Endodermal cell (in vitro differentiated cells): Measurements from ENCODE around the gene P3H3. TPM values are rescaled to one million over a fixed set of nuclear protein-coding genes. Genes with fewer than 3 reads are reported as not detected.

Experiments used
- DNase-seq: peaks from one replicate; pipeline ENCODE4 v3.0.0-alpha.2; 2017
- H3K27ac ChIP-seq: 2 replicates; pipeline ENCODE4 v1.5.1; 2013; ENCODE audit warnings: mild to moderate bottlenecking, low read depth, low read length, moderate library complexity
- H3K27me3 ChIP-seq: 2 replicates; pipeline ENCODE4 v1.6.1; 2013; ENCODE audit warnings: mild to moderate bottlenecking, low read length, moderate library complexity; ENCODE audit not compliant: insufficient read depth, control insufficient read depth, poor library complexity, severe bottlenecking
- H3K36me3 ChIP-seq: 2 replicates; pipeline ENCODE4 v1.7.0; 2013; ENCODE audit warnings: mild to moderate bottlenecking, low read length, moderate library complexity; ENCODE audit not compliant: control insufficient read depth, insufficient read depth
- H3K4me1 ChIP-seq: one replicate; pipeline ENCODE4 v1.7.0; 2013; ENCODE audit warnings: low read length; ENCODE audit not compliant: control insufficient read depth, insufficient read depth
- H3K4me3 ChIP-seq: 2 replicates; pipeline ENCODE4 v1.5.1; 2013; ENCODE audit warnings: mild to moderate bottlenecking, low read length, moderate library complexity
- H3K9ac ChIP-seq: 2 replicates; pipeline ENCODE4 v1.6.1; 2013; ENCODE audit warnings: mild to moderate bottlenecking, low read length, moderate library complexity; ENCODE audit not compliant: poor library complexity, severe bottlenecking; ENCODE audit errors: extremely low read depth
- H3K9me3 ChIP-seq: 2 replicates; pipeline ENCODE4 v1.6.1; 2013; ENCODE audit warnings: mild to moderate bottlenecking, low read length, moderate library complexity; ENCODE audit not compliant: control insufficient read depth
- H3K27ac Mint-ChIP-seq: 2 replicates; pipeline ENCODE4 v1.8.0; 2020; ENCODE audit warnings: mixed read lengths
- H3K27me3 Mint-ChIP-seq: 2 replicates; pipeline ENCODE4 v1.8.0; 2021; ENCODE audit warnings: mild to moderate bottlenecking, mixed read lengths; ENCODE audit not compliant: insufficient read depth
- H3K36me3 Mint-ChIP-seq: 2 replicates; pipeline ENCODE4 v1.8.0; 2020; ENCODE audit warnings: low read depth, mixed read lengths
- H3K4me1 Mint-ChIP-seq: 2 replicates; pipeline ENCODE4 v1.8.0; 2020; ENCODE audit warnings: mixed read lengths
- H3K4me3 Mint-ChIP-seq: 2 replicates; pipeline ENCODE4 v1.8.0; 2020; ENCODE audit warnings: mild to moderate bottlenecking, moderate library complexity, mixed read lengths
- H3K9me3 Mint-ChIP-seq: 2 replicates; pipeline ENCODE4 v1.8.0; 2020; ENCODE audit warnings: mild to moderate bottlenecking, mixed read lengths
- CTCF ChIP-seq: fragments of 200-600 bp; sonication (generic); conservative IDR thresholded peaks from 2 replicates; pipeline ENCODE4 v1.5.0; 2021; ENCODE audit warnings: antibody characterized with exemption, mild to moderate bottlenecking
- WGBS, 2 experiments: methylation state at CpG; one replicate each; pipeline versions ENCODE4 v1.1.5 to v1.1.7; 2013; ENCODE audit warnings: missing lambda C conversion rate in 2 of 2, mixed read lengths in 1 of 2; ENCODE audit not compliant: insufficient coverage in 1 of 2, insufficient read length in 1 of 2; 5-methylcytosine and 5-hydroxymethylcytosine counted together
- total RNA-seq, 2 donors: library from RNA; stranded (reverse); fragmentation: NEBNext Ultra II Directional in 1 of 2; extraction: Animal tissue kit (Norgen Biotek cat#: 25700) in 1 of 2; gene quantifications; 2 replicates in 1 of 2; 3 replicates in 1 of 2; pipeline ENCODE4 v1.2.1, GENCODE V29; 2021

Gene P3H3
- total RNA-seq, 2 donors from 2014 or later = 58.4 to 63.1 TPM

GRCh38 chr12:6830999-6831398 lies 2.8 kb downstream of the P3H3 start:
- Histone ChIP-seq H3K36me3 (peaks cover 35% of the 10 kb centered on the region), H3K4me1 (peaks cover 2% of the 10 kb centered on the region), H3K9me3 (no peaks in the 10 kb centered on the region), H3K27ac (no peak overlapping the region), H3K27me3 (no peaks in the 10 kb centered on the region), H3K4me3 (no peak overlapping the region), H3K9ac (no peak overlapping the region)
- no peak for TF ChIP-seq CTCF
- Mint-ChIP-seq H3K4me3 (peak overlapping the region; percentile 99), H3K27me3 (peaks cover 18% of the 10 kb centered on the region), H3K9me3 (no peaks in the 10 kb centered on the region), H3K4me1 (peaks cover 13% of the 10 kb centered on the region), H3K27ac (no peak overlapping the region), H3K36me3 (peaks cover 41% of the 10 kb centered on the region)
- no peak for DNase-seq
- 91 to 97% methylated on average over 5 to 6 of the region's 6 CpGs for WGBS, 2 experiments

- Histone ChIP-seq H3K27me3 (no peaks in the 10 kb centered on the region), H3K36me3 (peaks cover 40% of the 10 kb centered on the region), H3K4me1 (peaks cover 2% of the 10 kb centered on the region), H3K4me3 (no peak overlapping the region), H3K27ac (no peak overlapping the region), H3K9me3 (no peaks in the 10 kb centered on the region), H3K9ac (no peak overlapping the region)
- H3K27me3 Mint-ChIP-seq = peaks cover 13% of the 10 kb centered on the region
- H3K4me3 Mint-ChIP-seq = no peak overlapping the region
- H3K36me3 Mint-ChIP-seq = peaks cover 46% of the 10 kb centered on the region
- no peak for DNase-seq
- 88 to 95% methylated on average over 7 to 12 of the region's 12 CpGs for WGBS, 2 experiments
- peaks cover 13% of the 10 kb centered on the region for H3K4me1 Mint-ChIP-seq
- H3K9me3 Mint-ChIP-seq = no peaks in the 10 kb centered on the region
- no peak for TF ChIP-seq CTCF
- H3K27ac Mint-ChIP-seq = no peak overlapping the region
Measured at GRCh38 chr12:6831450-6831995, 3.3 kb downstream of the P3H3 start.

DNA sequence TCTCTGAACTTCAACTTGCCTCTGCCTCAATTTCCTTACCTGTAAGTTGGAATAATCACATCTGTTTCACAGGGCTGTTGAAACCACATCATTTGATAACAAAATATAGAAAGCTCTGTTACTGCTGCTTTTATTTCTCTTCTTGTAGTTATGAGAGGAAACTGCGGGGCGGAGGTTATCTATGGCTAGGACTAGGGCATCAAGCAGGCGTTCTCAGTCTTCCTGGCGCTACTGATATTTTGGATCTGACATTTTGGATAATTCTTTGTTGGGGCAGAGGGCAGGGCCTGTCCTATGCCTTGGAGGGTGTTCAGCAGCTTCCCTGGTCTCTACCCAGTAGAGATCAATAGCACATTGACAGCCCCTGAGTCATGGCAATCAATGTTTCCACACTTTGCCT lies 3.9 kb downstream of the P3H3 start:
- H3K36me3 Mint-ChIP-seq = peaks cover 52% of the 10 kb centered on the region
- no peak for TF ChIP-seq CTCF
- Histone ChIP-seq H3K36me3 (peaks cover 45% of the 10 kb centered on the region), H3K27ac (no peak overlapping the region), H3K9ac (no peak overlapping the region), H3K4me1 (peaks cover 2% of the 10 kb centered on the region), H3K27me3 (no peaks in the 10 kb centered on the region), H3K9me3 (no peaks in the 10 kb centered on the region), H3K4me3 (no peak overlapping the region)
- DNase-seq = no peak
- H3K4me1 Mint-ChIP-seq = peaks cover 13% of the 10 kb centered on the region
- WGBS, 2 experiments = 91 to 97% methylated on average over 4 of the region's 4 CpGs
- H3K4me3 Mint-ChIP-seq = no peak overlapping the region
- peaks cover 7% of the 10 kb centered on the region for H3K27me3 Mint-ChIP-seq
- H3K9me3 Mint-ChIP-seq = no peaks in the 10 kb centered on the region
- no peak overlapping the region for H3K27ac Mint-ChIP-seq
